Testis (tissue), 2 donors: ENCODE measurements around the gene DYRK4.

Source experiments
- POLR2A ChIP-seq: fragments of 450-650 bp; IDR thresholded peaks from one replicate; pipeline ENCODE4 v1.6.1; 2017; ENCODE audit warnings: antibody characterized with exemption, mild to moderate bottlenecking, moderate library complexity
- TF ChIP-seq, protein P1 (sequence below), 3 experiments: fragments of 450-650 bp in 2 of 3; fragments of 200-600 bp in 1 of 3; sonication (generic) in 1 of 3; IDR thresholded peaks; one replicate each; pipeline ENCODE4 v1.5.1; 2016 to 2019; ENCODE audit warnings: antibody characterized with exemption in 3 of 3, mild to moderate bottlenecking in 2 of 3, moderate library complexity in 1 of 3

DNA sequence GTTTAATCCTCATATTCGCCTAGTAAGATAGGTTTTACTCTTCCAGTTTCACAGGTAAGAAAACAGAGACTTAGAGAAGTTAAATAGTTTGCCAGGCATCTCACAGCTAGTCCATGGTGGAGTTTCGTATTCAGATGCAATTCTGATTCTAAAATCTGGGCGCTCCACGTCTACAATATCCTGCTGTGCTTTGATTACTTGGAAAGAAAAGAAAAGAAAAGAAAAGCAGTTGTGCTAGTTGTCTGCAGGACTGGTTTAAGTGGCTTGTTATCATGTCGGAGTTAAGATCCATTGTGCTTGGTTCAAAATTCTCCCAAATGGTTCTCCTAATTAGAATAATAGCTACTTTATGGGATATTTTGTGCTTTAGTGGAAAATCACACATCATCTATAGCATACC is 68.3 kb downstream of the DYRK4 start:
- TF ChIP-seq, protein P1, sequence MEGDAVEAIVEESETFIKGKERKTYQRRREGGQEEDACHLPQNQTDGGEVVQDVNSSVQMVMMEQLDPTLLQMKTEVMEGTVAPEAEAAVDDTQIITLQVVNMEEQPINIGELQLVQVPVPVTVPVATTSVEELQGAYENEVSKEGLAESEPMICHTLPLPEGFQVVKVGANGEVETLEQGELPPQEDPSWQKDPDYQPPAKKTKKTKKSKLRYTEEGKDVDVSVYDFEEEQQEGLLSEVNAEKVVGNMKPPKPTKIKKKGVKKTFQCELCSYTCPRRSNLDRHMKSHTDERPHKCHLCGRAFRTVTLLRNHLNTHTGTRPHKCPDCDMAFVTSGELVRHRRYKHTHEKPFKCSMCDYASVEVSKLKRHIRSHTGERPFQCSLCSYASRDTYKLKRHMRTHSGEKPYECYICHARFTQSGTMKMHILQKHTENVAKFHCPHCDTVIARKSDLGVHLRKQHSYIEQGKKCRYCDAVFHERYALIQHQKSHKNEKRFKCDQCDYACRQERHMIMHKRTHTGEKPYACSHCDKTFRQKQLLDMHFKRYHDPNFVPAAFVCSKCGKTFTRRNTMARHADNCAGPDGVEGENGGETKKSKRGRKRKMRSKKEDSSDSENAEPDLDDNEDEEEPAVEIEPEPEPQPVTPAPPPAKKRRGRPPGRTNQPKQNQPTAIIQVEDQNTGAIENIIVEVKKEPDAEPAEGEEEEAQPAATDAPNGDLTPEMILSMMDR (IDR thresholded peaks at IDR 0.05), result no peak
- TF ChIP-seq POLR2A, result no peak
